ENCODE data around the gene TPSD1.

The TPSD1 gene

GRCh38 chr16:1299012-1299867 lies 43.4 kb downstream of the TPSD1 start:
- DNase-seq (ENCODE audit: low read depth in 2 of 2), result no peak

DNA sequence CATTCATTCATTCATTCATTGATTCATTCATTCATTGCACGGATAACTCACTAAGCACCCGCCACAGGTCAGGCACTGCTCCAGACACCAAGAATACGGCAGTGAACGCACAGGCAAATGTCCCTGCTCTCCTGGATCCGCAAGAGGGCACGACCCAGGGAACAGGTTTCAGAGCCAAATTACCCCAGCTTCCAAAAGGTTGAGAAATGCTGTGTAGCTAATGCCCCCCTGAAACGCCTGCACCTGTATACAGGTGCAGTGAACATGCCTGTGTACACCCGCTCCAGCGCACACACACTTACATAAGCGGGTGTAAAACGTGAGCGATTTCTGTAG lies 44.0 kb downstream of the TPSD1 start:
- no peak for DNase-seq (ENCODE audit: low read depth in 2 of 2)

- no peak for DNase-seq (ENCODE audit: low read depth in 2 of 2)
Observed at GRCh38 chr16:1300664-1301476, 45.0 kb downstream of the TPSD1 start.

- no peak for DNase-seq (ENCODE audit: low read depth in 2 of 2)
Observed at GRCh38 chr16:1301562-1301961, 45.7 kb downstream of the TPSD1 start.

DNA sequence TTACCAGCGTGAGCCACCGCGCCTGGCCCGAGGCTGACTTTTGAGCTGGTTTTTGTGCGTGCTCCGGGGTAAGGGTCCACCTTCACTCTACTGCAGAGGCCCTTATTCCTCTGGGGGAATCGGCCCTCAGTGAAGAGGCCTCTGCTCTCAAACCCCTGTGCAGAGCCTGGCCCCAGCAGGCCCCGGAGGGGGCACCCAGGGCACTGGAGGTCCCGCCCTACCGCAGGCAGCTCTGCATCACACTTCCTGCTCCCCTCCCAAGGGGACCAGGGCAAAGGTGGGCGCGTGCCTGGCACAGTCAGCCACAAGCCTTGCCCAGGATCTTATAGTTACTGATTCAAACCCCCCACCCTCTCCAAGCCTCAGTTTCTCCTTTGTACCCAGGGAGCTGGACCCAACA lies 50.0 kb downstream of the TPSD1 start:
- no peak for DNase-seq (ENCODE audit: low read depth in 2 of 2)

- no peak for DNase-seq (ENCODE audit: low read depth in 2 of 2)
Observed at GRCh38 chr16:1306334-1306733, 50.5 kb downstream of the TPSD1 start.

DNA sequence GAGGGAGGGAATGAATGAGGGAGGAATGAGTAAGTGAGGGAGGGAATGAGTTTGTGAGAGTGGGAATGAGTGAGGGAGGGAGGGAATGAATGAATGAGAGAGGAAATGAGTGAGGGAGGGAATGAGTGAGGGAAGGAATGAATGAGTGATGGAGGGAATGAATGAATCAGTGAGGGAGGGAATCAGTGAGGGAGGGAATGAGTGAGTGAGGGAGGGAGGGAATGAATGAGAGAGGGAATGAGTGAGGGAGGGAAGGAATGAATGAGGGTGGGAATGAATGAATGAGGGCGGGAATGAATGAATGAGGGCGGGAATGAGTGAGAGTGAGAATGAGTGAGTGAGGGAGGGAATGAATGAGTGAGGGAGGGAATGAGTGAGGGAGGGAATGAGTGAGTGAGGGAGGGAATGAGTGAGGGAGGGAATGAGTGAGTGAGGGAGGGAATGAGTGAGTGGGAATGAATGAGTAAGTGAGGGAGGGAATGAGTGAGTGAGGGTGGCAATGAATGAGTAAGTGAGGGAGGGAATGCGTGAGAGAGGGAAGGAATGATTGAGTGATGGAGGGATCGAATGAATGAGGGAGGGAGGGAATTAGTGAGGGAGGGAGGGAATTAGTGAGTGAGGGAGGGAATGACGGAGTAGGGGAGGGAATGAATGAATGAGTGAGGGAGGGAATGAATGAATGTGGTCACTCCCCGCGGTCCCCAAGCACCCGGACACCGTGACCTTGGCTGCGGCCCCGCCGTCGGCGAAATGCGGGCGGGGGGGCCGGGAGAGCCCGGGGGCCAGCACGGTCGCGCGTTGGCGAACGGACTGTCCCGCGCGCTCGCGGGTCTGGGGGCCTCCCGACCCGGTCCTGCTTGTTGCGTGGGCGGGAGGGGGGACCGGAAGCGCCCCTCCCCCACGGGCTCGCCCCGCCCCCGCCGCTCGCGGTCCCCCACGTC lies 52.4 kb downstream of the TPSD1 start:
- peak in 1 of 2 experiments; percentile 3 for DNase-seq (ENCODE audit: low read depth in 2 of 2)

All from fibroblast of skin of left biceps (primary cell).